Chondrocyte (in vitro differentiated cells): ENCODE measurements around the gene CNOT10. TPM values are rescaled to one million over a fixed set of nuclear protein-coding genes. Genes with fewer than 3 reads are reported as not detected.

Experiments
- DNase-seq: peaks from one replicate; pipeline ENCODE4 v3.0.0; 2021; ENCODE audit warnings: mixed read lengths, low spot score
- H3K27ac Mint-ChIP-seq: one replicate; pipeline ENCODE4 v1.8.0; 2021; ENCODE audit warnings: mild to moderate bottlenecking, moderate library complexity, mixed read lengths; ENCODE audit not compliant: unreplicated experiment
- H3K27me3 Mint-ChIP-seq: 2 replicates; pipeline ENCODE4 v1.8.0; 2021; ENCODE audit warnings: low read depth, mixed read lengths
- H3K36me3 Mint-ChIP-seq: 2 replicates; pipeline ENCODE4 v1.8.0; 2021; ENCODE audit warnings: low read depth, mixed read lengths
- H3K4me1 Mint-ChIP-seq: 2 replicates; pipeline ENCODE4 v1.8.0; 2021; ENCODE audit warnings: low read depth, mild to moderate bottlenecking, mixed read lengths
- H3K4me3 Mint-ChIP-seq: one replicate; pipeline ENCODE4 v1.8.0; 2021; ENCODE audit warnings: mild to moderate bottlenecking, moderate library complexity, mixed read lengths; ENCODE audit not compliant: unreplicated experiment
- H3K9me3 Mint-ChIP-seq: 2 replicates; pipeline ENCODE4 v1.8.0; 2021; ENCODE audit warnings: low read depth, mixed read lengths
- total RNA-seq: library from RNA; stranded (reverse); gene quantifications from 3 replicates; pipeline ENCODE4 v1.2.1, GENCODE V29; 2021
- TF ChIP-seq, protein P1 (sequence below): fragments of 200-600 bp; sonication (generic); IDR thresholded peaks from 2 replicates; pipeline ENCODE4 v1.5.0; 2021; ENCODE audit warnings: antibody characterized with exemption, mild to moderate bottlenecking, moderate library complexity

CNOT10 gene
- total RNA-seq, 1 donor from 2014 or later: 49.1 TPM

- DNase-seq: no peak
- Mint-ChIP-seq H3K4me1 (peaks cover 2% of the 10 kb centered on the region), H3K27me3 (no peaks in the 10 kb centered on the region), H3K27ac (no peak overlapping the region), H3K9me3 (no peaks in the 10 kb centered on the region), H3K36me3 (peaks cover 2% of the 10 kb centered on the region), H3K4me3 (no peak overlapping the region)
- TF ChIP-seq, protein P1, sequence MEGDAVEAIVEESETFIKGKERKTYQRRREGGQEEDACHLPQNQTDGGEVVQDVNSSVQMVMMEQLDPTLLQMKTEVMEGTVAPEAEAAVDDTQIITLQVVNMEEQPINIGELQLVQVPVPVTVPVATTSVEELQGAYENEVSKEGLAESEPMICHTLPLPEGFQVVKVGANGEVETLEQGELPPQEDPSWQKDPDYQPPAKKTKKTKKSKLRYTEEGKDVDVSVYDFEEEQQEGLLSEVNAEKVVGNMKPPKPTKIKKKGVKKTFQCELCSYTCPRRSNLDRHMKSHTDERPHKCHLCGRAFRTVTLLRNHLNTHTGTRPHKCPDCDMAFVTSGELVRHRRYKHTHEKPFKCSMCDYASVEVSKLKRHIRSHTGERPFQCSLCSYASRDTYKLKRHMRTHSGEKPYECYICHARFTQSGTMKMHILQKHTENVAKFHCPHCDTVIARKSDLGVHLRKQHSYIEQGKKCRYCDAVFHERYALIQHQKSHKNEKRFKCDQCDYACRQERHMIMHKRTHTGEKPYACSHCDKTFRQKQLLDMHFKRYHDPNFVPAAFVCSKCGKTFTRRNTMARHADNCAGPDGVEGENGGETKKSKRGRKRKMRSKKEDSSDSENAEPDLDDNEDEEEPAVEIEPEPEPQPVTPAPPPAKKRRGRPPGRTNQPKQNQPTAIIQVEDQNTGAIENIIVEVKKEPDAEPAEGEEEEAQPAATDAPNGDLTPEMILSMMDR: no peak
Observed at GRCh38 chr3:32696523-32696922, 11.5 kb downstream of the CNOT10 start.

GRCh38 chr3:32698506-32698905, 13.5 kb downstream of the CNOT10 start:
- H3K4me1 Mint-ChIP-seq: peaks cover 11% of the 10 kb centered on the region
- no peaks in the 10 kb centered on the region for H3K27me3 Mint-ChIP-seq
- H3K27ac Mint-ChIP-seq: no peak overlapping the region
- no peak for DNase-seq
- no peaks in the 10 kb centered on the region for H3K9me3 Mint-ChIP-seq
- TF ChIP-seq, protein P1: no peak
- H3K36me3 Mint-ChIP-seq: peaks cover 2% of the 10 kb centered on the region
- H3K4me3 Mint-ChIP-seq: no peak overlapping the region

GRCh38 chr3:32699429-32699828, 14.4 kb downstream of the CNOT10 start:
- TF ChIP-seq, protein P1: no peak
- peaks cover under 1% of the 10 kb centered on the region for H3K36me3 Mint-ChIP-seq
- no peaks in the 10 kb centered on the region for H3K27me3 Mint-ChIP-seq
- H3K4me1 Mint-ChIP-seq: peaks cover 17% of the 10 kb centered on the region
- no peak overlapping the region for H3K4me3 Mint-ChIP-seq
- no peak for DNase-seq
- H3K9me3 Mint-ChIP-seq: no peaks in the 10 kb centered on the region
- H3K27ac Mint-ChIP-seq: no peak overlapping the region

- Mint-ChIP-seq H3K27ac (no peak overlapping the region), H3K36me3 (no peaks in the 10 kb centered on the region), H3K27me3 (no peaks in the 10 kb centered on the region), H3K9me3 (no peaks in the 10 kb centered on the region), H3K4me3 (no peak overlapping the region), H3K4me1 (peaks cover 22% of the 10 kb centered on the region)
- TF ChIP-seq, protein P1: no peak
- DNase-seq: no peak
Observed at GRCh38 chr3:32700244-32700643, 15.3 kb downstream of the CNOT10 start.

GRCh38 chr3:32703491-32703972, 18.5 kb downstream of the CNOT10 start:
- H3K9me3 Mint-ChIP-seq: no peaks in the 10 kb centered on the region
- H3K4me1 Mint-ChIP-seq: peaks cover 39% of the 10 kb centered on the region
- no peak for DNase-seq
- TF ChIP-seq, protein P1: no peak
- peaks cover 2% of the 10 kb centered on the region for H3K36me3 Mint-ChIP-seq
- H3K27me3 Mint-ChIP-seq: no peaks in the 10 kb centered on the region
- peak overlapping the region; percentile 98 for H3K27ac Mint-ChIP-seq
- peak overlapping the region; percentile 70 for H3K4me3 Mint-ChIP-seq
